Gastroesophageal sphincter (tissue), 3 donors: Measurements from ENCODE around the gene CA9.

Experiments used
- CTCF ChIP-seq, 4 experiments: fragments of 200-600 bp in 2 of 4; fragments of 450-650 bp in 2 of 4; sonication (generic) in 1 of 4; IDR thresholded peaks; one replicate each; pipeline ENCODE4 v1.5.1; 2017 to 2019; ENCODE audit warnings: antibody characterized with exemption in 4 of 4, mild to moderate bottlenecking in 2 of 4, moderate library complexity in 2 of 4
- POLR2A ChIP-seq, 2 donors: fragments of 450-650 bp; IDR thresholded peaks; one replicate each; pipeline ENCODE4 v1.6.1; 2017; ENCODE audit warnings: antibody characterized with exemption in 2 of 2, mild to moderate bottlenecking in 2 of 2, moderate library complexity in 1 of 2

- no peak for TF ChIP-seq CTCF (IDR thresholded peaks at IDR 0.05)
- TF ChIP-seq POLR2A (IDR thresholded peaks at IDR 0.05): no peak
Measured at GRCh38 chr9:35697486-35697885, 23.8 kb downstream of the CA9 start.
